Fibroblast of skin of back (primary cell): Measurements from ENCODE around the gene TMEM178B.
"Not testable (repeated sequence)": the region's sequence is repeated elsewhere in the genome, so short reads cannot be mapped to it uniquely, and the experiment has no call there.

Experiments
- DNase-seq: peaks from one replicate; pipeline ENCODE4 v3.0.0-alpha.2; 2013

TMEM178B gene

GRCh38 chr7:141185369-141185967 lies 111.6 kb downstream of the TMEM178B start:
- DNase-seq: no peak

- no peak for DNase-seq
Measured at GRCh38 chr7:141189231-141189630, 115.4 kb downstream of the TMEM178B start.

DNA sequence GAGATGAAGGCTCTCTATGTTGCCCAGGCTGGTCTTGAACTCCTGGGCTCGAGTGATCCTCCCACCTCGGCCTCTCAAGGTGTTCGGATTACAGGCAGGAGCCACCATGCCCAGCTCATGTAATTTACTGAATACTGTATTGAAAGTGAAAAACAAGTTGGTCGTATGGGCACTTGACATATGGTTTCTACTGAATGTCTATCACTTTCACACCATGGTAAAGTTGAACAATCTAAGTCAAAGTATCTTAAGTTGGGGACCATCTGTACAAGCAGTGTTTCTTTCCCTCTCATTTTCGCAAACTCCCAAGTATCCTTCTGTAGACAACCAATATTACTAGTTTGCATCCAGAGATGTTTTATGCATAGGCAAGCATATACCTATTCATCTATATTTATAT lies 116.6 kb downstream of the TMEM178B start:
- DNase-seq: no peak

GRCh38 chr7:141191277-141191676 lies 117.4 kb downstream of the TMEM178B start:
- no peak for DNase-seq

GRCh38 chr7:141193066-141193465 lies 119.2 kb downstream of the TMEM178B start:
- no peak for DNase-seq

DNA sequence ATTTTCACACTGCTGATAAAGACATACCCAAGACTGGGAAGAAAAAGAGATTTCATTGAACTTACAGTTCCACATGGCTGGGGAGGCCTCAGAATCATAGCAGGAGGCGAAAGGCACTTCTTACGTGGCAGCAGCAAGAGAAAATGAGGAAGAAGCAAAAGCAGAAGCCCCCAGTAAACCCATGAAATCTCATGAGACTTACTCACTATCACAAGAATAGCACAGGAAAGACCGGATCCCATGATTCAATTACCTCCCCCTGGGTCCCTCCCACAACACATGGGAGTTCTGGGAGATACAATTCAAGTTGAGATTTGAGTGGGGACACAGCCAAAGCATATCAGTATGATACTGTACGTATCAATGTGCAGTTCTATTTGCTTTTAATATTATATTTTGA lies 121.9 kb downstream of the TMEM178B start:
- DNase-seq: not testable (repeated sequence)

DNA sequence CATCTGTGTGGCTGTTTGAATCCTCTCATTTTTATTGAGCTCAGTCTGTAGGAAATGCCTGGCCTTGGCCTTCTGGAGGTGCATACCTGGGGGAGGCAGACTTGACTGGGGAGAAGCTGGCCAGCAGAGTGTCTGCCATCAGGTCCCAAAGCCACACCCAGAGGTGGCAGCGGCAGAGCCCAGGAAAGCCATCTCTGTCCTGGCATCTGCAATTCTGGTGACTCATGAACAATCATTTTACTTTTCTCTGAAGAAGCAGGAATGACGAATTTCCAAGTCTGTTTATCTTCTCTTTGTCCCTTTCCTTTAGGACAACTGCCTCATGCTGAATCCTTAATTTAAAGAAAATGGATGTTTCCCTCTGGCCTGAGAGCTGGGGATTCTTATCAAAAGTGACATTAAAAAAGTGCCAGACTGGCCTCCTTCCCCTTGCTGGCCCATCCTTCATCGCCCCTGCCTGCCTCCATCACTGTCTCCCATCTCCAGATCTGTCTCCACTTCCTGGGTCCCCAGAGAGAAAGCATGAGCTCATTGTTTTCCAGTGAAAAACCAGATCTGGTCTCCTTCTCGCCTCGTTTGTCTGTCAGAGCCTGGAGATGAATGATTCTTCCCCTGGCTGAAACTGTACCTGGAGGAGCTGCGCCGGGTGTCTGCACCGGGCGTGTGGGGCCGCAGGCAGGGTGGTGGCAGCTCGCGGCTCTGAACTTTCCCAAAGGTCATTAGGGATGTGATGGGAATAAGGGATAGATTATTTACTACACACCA lies 124.5 kb downstream of the TMEM178B start:
- no peak for DNase-seq

- DNase-seq: no peak
Measured at GRCh38 chr7:141200191-141201108, 126.6 kb downstream of the TMEM178B start.

DNA sequence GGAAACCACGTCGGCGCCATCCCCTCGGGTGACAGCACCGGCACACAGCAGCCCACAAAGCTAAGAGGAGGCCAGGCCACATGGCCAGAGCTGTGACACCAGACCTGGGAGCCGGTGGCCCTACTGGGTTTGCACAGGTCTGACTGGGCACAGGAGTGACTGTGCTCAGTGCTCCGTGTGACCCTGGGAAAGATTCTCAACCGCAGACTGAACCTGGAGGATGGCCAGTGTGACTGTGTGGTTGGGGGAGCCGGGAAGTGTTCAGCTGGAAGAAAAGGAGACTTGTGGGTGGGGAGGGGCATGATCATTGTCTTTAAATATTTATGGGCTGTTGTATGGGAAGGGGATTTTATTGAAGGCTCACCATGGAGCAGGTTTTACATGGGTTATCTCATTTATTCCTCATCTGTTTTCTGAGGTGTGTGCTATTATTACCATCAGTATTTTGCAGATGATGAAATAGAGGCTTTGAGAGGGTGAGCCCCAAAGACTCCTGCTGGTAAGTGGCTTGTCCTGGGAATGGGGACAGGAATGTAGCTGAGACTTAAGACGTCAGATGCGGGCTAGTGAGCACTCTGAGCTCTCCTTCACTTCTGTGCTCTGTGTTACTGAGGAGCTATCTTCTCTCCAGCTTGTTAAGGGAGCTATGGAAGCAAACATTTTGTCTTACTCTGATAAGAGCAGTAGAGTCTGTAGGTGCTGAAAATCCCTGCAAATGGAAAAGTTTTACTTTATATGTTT lies 127.5 kb downstream of the TMEM178B start:
- DNase-seq: no peak

DNA sequence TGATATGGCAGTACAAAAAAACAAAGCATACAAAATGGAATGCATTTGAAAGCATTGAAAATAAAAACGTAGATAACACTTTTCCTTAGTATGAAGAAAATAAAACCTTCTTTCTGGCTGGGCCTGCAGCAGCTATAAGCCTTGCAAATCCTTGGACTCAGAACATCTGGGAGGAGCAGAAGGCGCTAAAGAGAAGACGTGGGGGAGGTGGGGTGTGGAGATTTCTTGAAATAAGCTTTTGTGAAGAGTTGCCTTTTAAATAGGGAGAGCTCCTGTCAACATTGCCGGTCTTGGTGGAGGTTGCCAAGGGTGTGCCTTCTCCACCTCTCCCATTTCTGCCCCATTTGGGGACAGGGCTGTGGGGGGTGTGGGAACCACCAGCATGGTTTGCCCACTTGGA lies 128.7 kb downstream of the TMEM178B start:
- no peak for DNase-seq

DNA sequence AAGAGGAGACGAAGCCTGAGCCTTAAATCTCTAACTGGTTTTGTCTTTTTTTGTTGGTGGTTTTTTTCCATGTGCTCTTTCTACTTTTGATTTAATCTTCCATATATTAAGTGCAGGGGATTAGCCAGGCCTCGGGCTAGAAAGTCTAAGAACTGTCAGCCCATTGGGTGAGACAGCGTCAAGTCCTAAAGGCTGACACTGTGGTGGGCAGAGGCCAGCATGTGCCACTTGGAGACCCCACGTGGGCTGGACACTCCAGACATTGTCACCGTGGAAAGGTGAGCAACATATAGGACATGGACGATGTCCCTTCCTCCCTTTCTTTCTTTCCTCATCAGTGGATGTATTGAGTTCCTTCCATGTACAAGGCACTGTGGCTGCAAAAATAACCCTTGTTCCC lies 129.3 kb downstream of the TMEM178B start:
- DNase-seq: no peak

DNA sequence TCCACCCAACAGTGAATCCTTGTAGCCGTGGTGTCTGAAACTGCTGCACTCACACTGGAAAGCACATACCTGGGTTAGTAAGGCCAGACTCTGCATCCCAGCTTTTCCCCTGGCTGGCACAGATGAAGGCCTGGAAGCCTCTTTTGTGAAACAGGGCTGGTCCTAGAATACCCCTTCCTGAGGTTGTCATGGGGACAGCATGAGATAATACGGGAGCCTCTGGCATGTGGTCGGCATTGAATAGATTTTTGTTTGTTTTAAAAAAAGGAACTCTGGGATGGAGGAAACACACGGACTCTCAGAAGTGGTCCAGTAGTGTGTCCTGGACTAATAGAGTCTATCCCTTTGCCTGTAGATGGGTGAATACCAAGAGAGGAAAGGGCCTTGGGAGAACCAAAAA lies 129.7 kb downstream of the TMEM178B start:
- DNase-seq: no peak

DNA sequence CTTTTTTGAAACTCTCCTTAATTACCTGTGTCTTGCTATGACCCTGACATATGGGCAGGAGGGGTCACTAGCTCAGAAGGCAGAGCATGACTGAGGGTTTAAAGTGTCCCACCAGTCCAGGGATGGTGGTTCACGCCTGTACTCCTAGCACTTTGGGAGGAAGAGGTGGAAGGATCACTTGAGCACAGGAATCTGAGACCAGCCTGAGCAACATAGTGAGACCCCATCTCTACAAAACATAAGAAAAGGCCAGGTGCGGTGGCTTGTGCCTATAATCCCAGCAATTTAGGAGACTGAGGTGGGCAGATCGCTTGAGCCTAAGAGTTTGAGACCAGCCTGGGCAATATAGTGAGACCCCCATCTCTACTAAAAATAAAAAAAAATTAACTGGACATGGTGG lies 133.8 kb downstream of the TMEM178B start:
- no peak for DNase-seq

DNA sequence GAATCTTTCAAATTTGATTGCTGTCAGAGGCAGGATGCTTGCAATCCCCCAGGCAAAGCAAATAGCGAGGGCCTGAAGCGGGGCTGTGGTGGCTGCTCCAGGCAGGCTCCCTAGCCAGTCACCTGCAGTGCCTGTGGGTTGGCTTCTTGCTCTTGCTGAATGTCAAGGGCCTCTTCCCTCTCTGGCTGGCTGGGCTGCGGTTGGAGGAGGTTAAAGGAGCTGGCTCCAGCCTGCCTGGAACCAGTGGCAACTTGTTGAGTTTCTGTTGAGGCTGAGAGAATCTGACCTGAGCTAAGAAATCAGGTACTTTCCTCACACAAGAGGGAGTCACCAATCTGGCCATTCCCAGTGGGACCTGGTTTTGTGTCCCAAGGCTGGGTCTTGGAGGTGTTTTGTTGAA lies 134.7 kb downstream of the TMEM178B start:
- no peak for DNase-seq

DNA sequence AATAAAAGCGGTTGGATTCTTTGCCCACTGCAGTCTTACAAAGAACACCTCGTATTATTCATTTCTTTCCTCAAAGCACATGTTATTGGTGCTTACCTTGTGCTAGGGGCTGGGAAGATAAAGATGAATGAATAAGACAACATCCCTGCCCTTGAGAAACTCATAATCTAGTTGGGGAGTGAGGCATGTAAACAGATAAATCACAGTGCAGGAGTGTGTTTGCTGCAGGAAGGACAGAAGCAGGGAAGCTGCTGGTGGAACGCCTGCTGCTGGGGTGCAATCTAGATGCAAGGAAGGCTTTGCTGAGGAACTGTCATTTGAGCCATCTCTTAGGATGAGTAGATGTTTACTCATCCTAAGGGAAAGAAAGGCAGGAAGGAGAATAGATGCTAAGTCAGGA lies 135.6 kb downstream of the TMEM178B start:
- no peak for DNase-seq

GRCh38 chr7:141210862-141211261 lies 137.0 kb downstream of the TMEM178B start:
- DNase-seq: no peak

GRCh38 chr7:141213226-141213625 lies 139.4 kb downstream of the TMEM178B start:
- DNase-seq: no peak

DNA sequence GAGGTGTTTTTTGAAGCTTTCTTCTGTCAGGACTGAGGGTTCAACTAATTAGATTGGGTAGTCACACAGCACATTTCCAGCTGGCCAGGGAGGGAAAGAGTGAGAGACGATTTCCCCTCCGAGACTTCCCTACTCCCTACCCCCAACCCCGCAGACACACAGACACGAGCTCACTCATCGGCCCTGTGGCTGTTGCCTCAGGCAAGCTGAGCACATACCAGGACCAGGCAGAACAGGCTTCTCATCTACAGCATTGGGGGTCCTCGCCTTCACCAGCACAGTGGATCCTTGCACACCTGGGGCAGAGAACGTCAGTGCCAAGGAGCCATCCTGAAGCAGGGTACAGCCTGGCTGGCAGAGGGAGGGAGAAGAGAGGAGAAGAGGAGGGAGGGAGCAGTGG lies 144.1 kb downstream of the TMEM178B start:
- no peak for DNase-seq

DNA sequence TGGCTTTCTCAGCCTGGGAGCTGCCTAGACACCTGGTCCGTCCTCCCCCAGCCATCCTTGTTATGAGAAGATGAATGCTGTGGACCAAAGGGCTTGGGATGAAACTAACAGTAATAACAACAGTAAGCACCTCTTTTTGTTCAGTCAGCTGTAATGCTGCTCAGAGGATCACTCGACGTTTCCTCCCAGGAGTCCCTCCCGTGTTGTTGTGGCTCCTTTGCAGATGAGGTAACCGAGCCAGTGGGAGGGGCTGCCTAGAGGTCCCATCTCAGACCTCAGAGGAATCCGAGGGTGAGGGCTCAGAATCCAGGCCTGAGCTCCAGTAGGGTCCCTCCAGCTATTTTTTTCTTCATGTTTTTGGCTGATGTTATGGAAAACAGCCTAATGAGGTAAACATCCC lies 145.1 kb downstream of the TMEM178B start:
- no peak for DNase-seq

DNA sequence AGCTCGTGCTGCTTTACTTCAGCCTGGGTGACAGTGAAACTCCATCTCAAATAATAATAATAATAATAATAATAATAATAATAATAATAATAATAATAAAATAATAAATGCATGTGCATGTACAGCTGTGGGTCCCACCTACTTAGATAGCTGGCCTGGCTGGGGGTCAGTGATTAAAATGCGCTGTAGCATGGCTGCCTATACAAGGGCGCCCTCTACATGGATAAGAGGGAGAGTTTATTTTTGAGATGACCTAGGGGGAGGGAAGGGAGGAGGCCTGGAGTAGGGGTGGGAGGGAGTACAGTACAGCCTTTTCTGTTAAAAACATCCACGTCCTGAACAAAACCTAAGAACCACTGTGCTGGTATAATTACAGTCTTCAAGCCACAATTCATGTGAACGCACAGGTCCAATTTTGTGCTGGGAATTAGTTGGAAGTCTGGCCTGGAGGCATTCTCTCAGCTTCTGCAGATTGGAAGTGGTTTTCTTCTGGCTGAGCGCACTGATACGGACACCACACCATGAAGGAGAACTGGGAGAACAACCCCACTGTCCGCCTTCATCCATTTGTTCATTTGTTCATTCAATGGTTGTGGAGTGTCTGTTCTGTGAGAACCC lies 146.5 kb downstream of the TMEM178B start:
- no peak for DNase-seq

DNA sequence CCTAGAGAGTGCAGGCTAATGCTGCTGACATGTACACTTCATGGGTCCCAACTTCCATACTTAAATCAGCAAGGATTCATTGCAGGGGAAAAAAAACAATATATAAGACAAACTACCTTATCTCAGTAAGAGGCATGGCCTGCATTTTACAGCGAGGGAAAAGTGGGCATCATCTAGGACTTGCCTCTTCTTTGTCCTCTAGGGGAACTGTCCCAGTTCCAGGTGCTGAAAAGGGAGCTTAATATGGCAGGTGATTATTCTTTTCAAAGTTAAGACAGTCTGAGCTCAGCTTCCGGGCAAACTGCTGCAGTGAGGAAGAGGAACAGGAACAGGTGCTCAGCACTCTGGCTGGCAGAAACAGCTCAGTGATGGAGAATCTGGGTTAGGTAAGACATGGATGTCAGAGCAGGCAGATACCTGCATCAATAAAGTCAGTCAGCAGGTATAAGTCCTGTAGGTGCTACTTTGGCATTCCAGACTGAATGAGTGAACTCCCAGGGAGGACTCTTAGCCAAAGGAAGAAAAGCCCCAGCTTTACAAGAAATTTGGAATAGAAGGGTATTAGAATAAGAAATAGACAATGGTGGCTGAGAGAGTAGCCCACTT lies 147.2 kb downstream of the TMEM178B start:
- no peak for DNase-seq
